Cerebellar cortex (tissue), 1 donor: ENCODE measurements around the gene CA12.

Experiments used
- DNase-seq: peaks from one replicate; pipeline ENCODE4 v3.0.0-alpha.2; 2015; ENCODE audit warnings: low spot score

CA12 gene

GRCh38 chr15:63401714-63402497 lies 20.3 kb upstream of the CA12 start:
- DNase-seq = no peak

GRCh38 chr15:63401078-63401477 lies 19.4 kb upstream of the CA12 start:
- DNase-seq = no peak

- no peak for DNase-seq
Measured at GRCh38 chr15:63398456-63398855, 16.8 kb upstream of the CA12 start.

- DNase-seq = no peak
Measured at GRCh38 chr15:63396152-63396928, 14.7 kb upstream of the CA12 start.

- no peak for DNase-seq
Measured at GRCh38 chr15:63395730-63396151, 14.1 kb upstream of the CA12 start.

GRCh38 chr15:63392361-63393009 lies 10.8 kb upstream of the CA12 start:
- no peak for DNase-seq

GRCh38 chr15:63391669-63392360 lies 10.2 kb upstream of the CA12 start:
- DNase-seq = no peak

GRCh38 chr15:63390689-63391088 lies 9.0 kb upstream of the CA12 start:
- DNase-seq = no peak

GRCh38 chr15:63389902-63390670 lies 8.4 kb upstream of the CA12 start:
- no peak for DNase-seq

GRCh38 chr15:63388511-63388910 lies 6.9 kb upstream of the CA12 start:
- no peak for DNase-seq

GRCh38 chr15:63387748-63388493 lies 6.3 kb upstream of the CA12 start:
- no peak for DNase-seq

GRCh38 chr15:63385911-63386531 lies 4.4 kb upstream of the CA12 start:
- DNase-seq = no peak

- DNase-seq = no peak
Measured at GRCh38 chr15:63384906-63385305, 3.3 kb upstream of the CA12 start.

- no peak for DNase-seq
Measured at GRCh38 chr15:63382966-63383710, 1.5 kb upstream of the CA12 start.

GRCh38 chr15:63380808-63381282 lies 801 bp downstream of the CA12 start:
- DNase-seq = no peak

GRCh38 chr15:63380151-63380807 lies 1.4 kb downstream of the CA12 start:
- DNase-seq = no peak

- DNase-seq = no peak
Measured at GRCh38 chr15:63379492-63380150, 2.0 kb downstream of the CA12 start.

- no peak for DNase-seq
Measured at GRCh38 chr15:63378946-63379345, 2.7 kb downstream of the CA12 start.
